Stimulated activated CD8-positive, alpha-beta memory T cell treated with anti-CD3 and anti-CD28 coated beads, Interleukin-15, amount 100 ng/mL, for 1 hour (primary cell): ENCODE results near the gene WARS2.

Experiments used
- DNase-seq: peaks from one replicate; pipeline ENCODE4 v3.0.0-alpha.2; 2020; ENCODE audit warnings: low read depth

The WARS2 gene

DNA sequence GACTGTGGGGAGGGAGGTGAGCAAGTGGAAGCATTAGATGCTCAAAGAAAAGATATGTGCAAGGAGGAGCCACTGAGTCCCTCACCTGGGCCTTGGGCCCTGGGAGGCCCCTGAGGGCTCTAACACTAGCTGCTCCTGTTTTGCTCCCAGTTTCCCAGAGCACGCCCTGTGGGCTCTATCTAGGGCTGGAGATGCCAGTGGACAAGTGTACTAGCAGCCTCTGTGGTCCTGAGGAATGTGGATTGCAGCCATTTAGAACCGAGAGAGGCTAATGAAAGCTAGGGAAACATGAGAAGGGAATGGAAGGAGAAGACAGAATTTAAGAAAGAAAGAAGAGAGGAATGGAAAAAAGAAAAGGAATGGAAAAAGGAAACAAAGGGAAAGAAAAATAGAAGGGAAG lies 142.3 kb downstream of the WARS2 start:
- DNase-seq: no peak

DNA sequence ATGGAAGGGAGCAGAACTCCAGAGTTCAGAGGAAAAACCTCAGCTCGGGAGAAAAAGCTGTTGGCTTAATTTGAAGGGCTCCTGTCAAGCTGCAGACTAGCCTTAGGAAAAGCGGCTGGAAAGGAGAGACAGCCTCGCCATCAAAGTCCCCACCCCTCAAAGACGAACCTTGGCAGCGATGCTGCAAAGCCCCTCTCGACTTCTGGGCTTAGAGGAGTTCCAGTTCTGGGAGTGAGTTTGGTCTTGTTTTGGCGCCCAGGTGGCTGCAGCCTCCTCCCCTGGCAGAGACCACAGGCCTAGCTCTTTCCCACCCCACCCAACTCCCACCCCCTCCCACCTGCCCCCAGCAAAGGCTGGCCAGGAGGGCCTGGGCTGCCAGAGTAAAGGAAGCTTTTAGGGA lies 143.2 kb downstream of the WARS2 start:
- DNase-seq: no peak

DNA sequence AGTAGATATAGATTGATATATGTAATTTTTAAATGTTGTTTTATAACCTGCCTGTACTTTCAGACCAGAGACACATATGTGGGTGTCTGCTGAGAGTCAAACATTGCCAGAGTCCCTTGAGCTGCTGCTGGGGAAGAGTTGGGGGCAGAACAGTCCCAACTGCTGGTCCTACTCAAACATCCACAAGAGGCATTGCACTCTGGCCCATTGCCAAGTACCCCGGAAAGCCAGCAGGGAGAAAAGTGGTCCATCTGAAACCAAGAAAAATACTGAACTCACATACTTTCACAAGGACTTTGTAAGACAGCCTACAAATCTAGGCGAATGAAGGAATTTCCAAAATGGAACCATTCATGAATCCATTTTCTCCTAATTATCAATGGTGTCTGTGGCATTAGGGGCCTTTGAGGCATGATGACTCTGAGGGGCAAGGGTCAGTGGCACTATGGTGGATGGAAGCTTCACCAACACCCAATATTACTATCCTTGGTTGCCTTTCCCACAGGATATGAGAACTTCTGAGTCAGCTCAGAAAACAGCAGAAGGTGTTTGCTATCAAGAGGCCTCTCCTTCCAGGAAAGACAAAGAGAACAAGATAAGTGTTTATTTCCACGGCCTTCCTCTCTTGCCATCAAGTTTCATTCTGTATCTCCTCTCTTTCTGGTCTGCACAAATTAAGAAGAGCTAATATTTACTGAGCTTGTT lies 145.0 kb downstream of the WARS2 start:
- DNase-seq: no peak

DNA sequence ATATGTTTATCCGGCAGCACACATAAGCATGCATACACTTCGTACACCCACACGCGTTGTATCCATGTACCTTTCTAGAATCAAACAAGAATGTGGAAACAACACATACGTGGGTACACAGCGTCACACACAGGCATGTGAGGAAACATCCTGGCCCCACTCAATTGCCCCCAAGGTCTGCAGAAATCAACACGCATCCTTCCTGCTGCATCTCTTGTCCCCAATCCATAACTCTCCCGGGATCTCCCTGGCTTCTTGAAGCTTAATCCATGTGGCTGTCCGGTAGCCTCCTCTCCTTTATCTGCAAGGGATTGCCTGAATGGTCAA lies 146.8 kb downstream of the WARS2 start:
- no peak for DNase-seq

DNA sequence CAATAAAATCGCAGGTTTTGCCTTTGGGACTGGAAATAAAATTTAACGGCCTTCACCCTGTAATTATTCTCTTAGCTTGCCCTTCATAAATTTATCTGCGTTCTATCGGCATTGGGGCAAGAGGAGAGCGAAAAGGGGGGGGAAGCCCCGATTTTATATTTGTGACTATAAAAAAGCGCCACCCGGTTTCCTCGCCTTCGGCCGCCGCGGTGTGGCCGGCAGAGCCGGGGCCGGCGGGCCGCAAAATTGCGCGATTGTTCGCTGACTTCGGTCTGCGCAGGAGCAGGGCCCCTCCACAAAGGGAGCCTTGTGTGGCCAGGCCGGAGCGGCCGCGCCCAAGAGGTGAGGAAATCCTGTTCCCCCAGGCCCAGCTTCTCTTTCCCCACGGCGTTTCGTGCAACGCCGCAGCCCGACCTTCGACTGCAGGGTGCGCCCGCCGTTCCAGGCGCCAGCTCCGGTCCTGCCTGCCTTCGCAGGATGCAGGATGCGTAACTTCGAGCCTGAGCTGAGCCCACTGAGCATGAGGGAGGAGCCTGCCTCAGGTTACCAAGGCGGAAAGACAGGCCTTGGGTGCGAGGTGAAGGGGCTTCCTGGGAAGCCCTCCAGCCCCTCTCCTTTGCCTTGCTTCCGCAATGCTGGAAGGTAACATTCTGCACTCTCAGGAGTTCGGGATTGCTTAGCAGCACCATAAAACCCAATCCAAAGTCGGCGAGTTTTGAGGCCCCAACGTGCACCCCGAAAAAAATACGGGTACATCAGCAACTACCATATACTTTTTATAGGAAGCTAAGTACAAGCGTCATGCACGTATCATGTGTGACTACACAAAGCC lies 147.4 kb downstream of the WARS2 start:
- DNase-seq: no peak

DNA sequence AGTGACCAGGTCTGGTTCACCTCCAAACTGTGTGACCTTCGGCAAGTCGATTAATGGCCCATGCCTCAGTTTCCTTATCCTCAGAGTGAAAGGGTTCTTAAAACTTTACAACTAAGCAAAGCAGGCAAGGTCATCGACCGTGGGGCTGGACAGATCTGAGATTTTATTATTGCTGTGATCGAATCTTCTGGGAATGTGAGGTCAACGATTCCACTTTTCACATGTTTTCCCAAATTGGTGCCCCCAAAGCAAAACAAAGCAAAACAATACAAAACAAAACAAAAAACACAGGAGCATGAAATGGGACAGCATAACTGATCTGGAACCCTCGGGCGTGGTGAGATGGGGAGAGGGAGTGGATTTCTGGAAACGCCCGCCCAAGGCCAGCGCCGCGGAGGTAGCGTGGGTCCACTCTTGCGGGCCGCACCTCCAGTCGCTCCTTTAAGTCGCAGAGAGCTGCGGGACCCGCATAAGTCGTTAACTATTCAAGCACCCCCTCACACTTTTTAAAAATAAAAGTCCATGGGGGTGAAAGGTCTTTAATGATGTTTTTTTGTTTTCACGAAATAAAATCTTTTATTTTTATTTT lies 148.1 kb downstream of the WARS2 start:
- DNase-seq: no peak

DNA sequence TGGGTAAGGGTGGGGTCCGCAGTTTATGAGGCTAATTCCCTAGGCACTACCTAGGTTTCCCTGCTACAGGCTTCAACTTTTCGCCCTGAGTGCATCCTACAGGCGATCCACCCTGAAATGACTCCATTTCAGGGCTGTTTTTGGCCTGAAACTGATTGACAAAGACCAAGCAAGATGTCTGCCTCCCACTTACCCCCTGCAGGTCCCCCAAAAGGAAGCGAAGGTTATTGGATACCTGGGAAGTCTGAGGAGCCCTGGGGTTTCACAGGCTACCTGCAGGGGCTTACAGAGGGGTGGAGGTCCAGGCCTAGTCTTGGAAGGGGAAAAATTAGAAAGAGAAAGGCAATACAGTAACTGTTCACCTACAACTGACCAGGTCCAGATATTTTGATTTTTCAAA lies 149.0 kb downstream of the WARS2 start:
- no peak for DNase-seq

DNA sequence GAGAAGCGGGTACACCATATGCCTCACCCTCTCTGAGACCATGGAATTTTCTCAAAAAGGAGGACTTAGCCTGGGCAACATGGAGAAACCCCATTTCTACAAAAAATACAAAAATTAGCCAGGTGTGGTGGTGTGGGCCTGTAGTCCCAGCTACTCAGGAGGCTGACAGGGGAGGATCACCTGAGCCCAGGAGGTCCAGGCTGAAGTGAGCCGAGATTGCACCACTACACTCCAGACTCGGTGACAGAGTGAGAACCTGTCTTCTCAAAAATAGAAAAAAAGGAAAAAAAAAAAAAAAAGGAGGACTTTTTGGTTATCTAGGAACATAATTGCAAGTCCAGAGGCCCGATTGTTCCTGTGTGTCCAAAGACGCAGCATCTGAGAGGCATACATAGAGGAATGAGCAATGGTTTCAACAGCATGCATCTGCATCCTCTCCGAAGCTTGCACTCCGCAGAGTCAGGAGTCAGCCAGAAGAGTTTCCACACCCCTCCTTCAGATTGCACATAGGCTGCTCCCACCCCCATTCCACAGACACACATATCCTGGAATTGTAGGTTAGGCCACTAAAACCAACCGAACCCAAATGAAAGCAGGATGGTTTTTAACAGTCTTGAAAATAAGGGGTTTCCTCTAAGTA lies 149.8 kb downstream of the WARS2 start:
- no peak for DNase-seq

DNA sequence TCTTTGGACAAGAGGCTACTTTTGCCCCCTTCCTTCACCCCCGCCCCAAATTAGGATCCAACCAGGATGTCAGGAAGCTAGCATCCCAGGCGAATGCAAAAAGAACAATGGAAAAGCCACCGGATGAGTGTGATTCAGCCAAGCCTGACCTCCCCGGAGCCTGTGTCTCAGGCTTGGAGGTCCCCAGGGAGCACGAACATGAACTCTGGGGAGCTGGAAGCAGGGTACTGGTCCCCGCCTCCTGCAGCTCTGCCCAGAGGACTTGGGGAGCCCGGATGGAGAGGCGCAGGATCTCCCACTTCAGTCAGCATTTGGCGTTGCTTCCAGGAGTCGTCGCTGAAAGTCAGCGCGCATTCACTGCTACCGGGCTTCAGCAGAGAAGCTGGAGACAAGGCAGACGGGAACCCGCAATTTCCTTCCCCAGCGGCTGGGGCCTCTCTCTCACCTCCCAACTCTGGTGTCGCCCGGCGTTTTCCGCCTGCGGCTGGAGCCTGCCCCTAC lies 150.5 kb downstream of the WARS2 start:
- no peak for DNase-seq

DNA sequence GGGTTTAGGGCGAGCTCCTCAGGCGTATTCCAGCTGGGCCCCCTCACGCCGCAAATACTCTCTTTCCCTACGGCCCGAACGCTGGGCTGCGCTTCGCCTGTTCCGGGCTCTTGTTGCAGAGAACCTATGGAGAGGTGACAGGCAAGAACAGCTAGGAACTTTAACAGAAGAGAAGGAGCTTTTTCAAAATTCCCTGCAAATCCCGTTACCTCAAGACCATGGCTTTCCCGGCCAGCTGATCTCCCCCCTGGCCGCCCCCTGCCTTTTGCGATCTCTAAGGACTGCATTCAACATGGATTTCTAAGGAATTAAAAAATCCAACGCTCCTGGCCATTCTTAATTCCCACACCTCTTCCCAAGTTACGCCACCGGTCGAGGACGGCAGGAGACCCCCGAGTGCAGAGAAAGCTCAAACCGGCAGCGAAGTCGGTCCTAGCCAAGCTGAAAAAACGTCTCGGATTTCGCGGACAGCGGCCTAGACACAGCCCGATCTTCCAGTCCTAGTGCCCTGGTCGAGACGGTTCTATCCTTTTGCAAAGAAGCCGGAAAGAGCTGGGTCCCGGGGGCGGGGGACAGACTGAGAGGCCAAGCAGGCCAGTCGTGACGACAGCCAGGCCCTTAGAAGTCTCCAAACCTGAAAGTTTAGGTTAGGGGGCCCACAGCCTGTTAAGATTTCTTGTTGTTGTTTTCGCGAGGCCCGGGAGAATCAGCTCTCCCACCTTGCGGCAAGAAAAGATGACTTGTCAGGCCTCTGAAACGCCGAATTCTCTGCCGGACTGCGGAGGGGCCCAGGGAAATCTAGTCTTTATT lies 151.2 kb downstream of the WARS2 start:
- DNase-seq: no peak

DNA sequence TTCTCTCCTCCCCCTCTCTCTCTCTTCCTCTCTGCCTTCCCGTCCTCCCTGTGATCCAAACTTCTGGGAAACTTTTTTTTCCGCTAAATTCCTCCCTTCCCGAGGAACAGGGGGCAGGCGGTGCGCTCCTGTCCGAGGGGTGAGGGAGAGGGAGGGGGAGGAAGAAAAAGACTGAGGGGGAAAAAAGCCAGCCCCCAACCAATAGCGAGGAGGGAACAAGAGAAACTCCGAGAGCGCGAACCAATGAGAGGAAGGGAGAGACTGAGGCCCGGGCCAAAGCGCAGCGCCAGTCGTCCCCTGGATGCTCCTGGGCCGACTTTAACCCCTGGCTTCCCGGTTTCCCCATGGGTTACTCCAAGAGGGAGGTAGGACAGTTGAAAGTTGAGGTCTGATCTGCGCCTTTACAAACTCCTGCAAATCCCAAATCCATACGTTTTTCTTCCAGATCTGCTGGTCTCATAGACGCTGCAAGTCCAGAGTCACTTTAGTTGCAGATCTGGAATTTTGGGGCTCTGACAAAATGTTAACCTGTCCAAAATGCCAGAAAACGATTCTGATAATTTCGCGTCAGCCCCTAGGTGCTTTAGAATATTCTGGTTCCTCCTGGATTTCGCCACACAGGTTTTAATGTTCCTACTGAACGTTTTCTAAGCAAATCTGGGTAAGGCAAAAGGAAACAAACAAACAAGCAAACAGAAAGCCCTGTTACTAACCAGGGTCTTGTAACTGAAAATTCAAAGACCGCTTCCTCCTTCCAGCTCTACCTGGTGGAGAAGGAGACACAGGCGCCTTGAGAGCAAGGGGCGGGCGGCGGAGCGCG lies 152.1 kb downstream of the WARS2 start, which contains the start of gene TBX15:
Gene TBX15 (minus strand): TSS at position 158 of the 820 bp plus-strand sequence. CDS start 548 bp downstream, outside the sequence.
- DNase-seq: no peak

DNA sequence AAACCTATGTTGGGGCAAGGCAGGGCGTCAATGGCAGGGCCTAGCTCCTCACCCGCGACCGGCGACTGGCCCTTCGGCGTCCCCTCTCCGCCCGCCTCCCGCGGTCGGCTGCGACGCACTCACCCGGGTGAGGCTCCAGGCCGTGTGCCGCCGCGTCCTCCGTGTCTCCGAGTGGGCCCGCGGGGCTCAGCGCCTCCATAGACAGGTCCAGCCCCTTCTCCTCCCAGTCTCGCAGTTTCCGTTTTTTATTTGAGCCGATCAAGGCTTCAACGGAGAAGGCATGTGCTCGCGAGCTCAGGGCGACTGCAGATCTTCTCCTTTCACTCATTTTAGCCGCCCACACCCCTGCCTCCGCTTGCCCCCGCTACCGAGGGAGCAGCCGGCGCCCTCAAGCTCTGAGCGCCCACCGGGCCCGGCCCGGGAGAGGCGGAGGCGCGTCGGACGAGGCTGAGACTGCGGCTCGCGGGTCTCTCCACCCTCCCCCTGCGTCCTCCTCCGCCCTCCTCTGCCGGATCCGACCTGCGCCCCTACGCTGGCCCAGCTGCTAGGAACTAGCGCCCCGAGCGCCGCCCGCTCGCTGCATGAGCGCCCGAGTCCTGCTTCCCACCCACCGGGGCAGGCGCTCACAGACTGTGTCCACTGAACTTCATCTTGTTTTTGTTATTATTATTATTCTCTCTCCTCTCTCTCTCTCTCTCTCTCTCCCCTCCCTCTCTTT lies 152.8 kb downstream of the WARS2 start:
- DNase-seq: no peak

DNA sequence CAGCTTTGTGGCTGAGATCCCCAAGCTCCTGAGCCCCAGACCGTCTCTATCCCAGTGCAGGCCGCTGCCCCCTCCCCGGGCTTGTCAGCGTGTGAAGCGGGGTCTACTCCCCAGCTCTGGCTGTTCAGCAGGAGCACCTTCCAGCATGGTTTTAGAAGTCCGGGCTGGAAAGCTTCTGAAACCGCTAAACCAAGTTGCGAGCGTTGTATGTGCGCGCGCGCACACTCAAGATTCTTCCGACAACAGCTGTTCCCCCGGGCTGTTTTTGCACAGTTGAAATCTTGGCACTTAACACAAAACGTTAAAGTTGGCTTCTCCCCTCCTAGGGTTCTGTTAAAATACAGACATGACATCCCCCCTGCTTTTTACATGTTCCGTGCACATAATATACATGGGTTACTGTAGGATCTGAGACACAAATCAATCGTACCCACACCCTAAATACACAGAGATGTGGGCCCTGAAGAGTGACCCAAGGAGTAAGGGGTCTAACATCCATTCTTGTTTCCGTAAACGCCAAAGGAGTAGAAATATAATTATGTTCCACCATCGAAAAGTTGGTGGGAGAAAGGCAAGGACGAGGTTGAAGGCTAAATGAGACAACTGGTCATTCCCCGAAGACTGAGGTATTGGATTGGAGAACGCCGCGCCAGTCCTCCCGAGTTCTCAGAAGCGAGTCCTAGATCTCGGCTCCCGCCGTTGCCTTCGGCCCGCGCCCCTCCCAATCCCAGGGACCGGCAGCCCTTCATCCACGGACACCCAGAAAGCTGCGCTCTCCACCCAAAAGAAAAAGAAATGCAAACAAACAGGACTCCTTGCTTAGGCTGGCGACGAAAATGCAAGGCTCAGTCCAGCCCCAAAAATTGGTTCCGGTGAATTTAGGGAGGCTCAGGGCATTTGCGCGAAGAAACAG lies 153.6 kb downstream of the WARS2 start:
- DNase-seq: no peak

DNA sequence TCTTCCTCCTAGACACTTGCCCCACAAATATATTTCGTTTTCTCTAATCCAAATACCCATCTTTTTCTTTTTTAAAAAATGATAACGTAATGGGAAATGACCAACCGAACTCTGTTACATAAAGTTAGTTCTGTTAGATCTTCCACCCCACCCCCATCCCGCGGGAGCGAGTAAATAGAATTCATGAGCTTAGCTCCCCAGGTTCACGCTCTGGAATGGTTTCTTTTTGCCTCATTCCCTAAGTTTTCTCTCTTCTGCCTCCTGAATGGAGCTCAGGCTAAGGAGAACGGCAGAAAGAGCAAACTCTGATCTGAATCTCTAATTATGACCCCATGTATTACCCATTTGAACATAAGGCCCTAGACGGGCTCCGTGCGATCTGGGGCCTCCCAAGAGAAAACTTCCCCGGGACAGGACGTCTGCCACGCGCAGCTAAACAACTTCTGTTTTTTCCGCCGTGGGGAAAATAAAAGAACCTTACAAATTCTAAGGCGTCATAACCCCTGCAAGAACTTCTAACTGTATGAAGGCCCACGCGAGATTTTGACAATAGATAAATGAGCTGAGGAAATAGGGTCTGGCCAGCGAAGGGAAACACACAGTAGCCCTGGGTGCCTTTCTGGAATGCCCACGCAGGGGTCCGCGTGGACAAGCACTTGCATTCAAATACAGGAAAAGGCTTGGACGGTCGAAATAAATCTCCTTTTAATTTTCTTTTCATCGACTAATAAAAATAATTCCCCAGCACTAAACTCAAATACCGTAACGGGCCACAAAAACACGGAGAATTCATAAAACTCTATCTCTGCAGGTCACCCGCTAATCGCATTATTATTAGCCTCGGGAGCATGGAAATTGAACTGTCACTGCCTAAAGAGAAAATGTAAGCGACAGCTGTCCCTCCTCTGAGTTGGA lies 154.6 kb downstream of the WARS2 start:
- DNase-seq: no peak

DNA sequence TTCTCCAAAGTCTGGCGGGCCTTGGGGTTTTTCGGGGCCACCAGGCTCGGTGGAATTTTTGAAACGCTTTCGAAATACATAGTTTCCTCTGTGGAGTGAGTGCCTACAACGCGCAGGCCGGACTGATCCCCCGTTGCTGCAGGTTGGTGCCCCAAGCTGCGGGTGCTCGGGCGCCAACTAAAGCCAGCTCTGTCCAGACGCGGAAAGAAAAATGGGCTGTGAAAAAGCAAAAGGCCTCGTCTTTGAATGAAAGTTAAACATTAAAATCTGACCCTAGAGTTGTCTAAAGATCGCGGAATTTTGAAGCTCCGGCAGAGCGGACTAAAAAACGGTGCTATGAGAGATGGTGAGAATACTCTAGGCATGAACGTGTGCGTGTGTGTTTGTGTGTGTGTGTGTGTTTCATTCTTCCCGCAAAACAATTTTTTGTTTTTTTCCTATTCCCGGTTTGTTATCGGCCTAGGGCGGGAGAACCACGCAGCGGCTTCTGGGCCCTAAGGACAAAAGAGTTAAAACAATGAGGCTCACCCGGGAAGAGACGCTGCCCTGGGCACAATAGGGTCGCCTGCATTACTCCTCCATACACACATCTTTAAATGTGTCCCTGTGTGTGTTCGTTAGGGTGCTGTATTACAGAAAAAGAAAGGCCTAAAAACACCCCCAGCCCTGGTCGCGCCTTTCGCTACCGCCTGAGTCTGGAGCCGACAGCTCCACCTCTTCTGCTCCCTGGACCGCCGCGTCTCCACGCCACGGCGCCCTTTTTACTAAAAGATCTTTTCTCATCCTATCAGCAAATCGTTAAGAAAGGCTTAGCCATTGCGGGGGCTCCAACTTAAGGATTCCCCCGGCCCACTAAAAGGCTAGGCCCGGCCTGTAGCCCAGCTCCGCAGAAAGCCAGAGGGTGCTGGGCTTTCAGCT lies 155.5 kb downstream of the WARS2 start:
- no peak for DNase-seq

DNA sequence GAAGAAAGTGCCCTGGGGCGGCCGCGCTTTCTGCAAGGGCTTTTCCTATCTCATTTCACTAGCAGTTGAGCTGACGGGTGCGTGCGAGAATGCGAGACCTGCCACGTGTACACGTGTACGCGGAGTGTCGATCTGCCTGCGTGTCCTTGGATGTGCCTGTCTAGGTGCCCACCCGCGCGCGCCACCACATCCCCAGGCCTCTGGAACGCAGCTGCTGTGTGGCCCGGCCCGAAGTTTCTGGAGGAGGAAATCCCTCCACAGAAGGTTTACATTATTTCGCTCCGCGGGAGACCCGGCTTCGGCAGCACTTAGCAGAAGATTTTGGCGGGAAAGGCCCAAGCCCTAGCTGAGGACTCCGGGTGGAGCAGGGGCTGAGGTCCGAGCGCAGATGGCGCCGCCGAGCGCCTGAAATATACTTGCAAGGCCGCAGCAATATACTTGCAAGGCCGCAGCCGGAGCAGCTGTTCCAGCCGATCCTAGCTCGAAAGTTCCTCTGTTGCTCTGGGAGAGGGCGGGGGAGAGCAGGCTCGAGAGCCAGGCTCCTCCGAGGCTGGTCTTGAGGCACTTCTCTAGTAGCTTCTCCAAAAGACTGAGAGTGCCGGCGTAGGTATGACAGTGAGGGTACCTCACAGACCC lies 156.2 kb downstream of the WARS2 start:
- DNase-seq: no peak
